Upper lobe of left lung (tissue), 4 donors: ENCODE measurements around the gene NKX6-2.

Experiments used
- CTCF ChIP-seq, 6 experiments: fragments of 450-650 bp in 4 of 6; fragments of 200-600 bp in 2 of 6; sonication (generic) in 2 of 6; IDR thresholded peaks; one replicate each; pipeline ENCODE4 v1.5.1; 2016 to 2019; ENCODE audit warnings: antibody characterized with exemption in 6 of 6
- POLR2AphosphoS5 ChIP-seq, 2 donors: sonication (generic); formaldehyde crosslinking; IDR thresholded peaks; one replicate each; pipeline ENCODE4 v1.5.1; 2017; ENCODE audit warnings: antibody characterized with exemption in 2 of 2

GRCh38 chr10:132827423-132827789, 41.5 kb upstream of the NKX6-2 start:
- TF ChIP-seq CTCF (IDR thresholded peaks at IDR 0.05), result no peak
- no peak for TF ChIP-seq POLR2AphosphoS5 (IDR thresholded peaks at IDR 0.05)
